Sciatic nerve (tissue), 2 donors: Measurements from ENCODE around the gene LYSMD4. TPM values are rescaled to one million over a fixed set of nuclear protein-coding genes. Genes with fewer than 3 reads are reported as not detected.
"Not testable (repeated sequence)": the region's sequence is repeated elsewhere in the genome, so short reads cannot be mapped to it uniquely, and the experiment has no call there.

ENCODE experiments used
- ATAC-seq: fragments of 200-7000 bp; cut with Tn5 transposase; one replicate; pipeline ENCODE4 v1.9.1; 2020; ENCODE audit warnings: mild to moderate bottlenecking, moderate library complexity
- DNase-seq: peaks from one replicate; pipeline ENCODE4 v3.0.0-alpha.2; 2020; ENCODE audit warnings: low spot score
- intact Hi-C: fragments of 100-400 bp; cut with DNase I; formaldehyde crosslinking; loops from one replicate; pipeline ENCODE4 v1.14.2; 2022
- total RNA-seq: library from RNA; stranded (reverse); fragmentation: NEBNext Ultra II Directional; extraction: Animal tissue kit (Norgen Biotek cat#: 25700); gene quantifications from one replicate; pipeline ENCODE4 v1.2.1, GENCODE V29; 2021
- donor health status: DM: no; HTN: no; CAD: no.
- donor health status: DM: no; HTN: no; CAD: no.

The LYSMD4 gene
- total RNA-seq = 16.0 TPM

GRCh38 chr15:99733268-99734039, at the start of gene LYSMD4:
LYSMD4 (minus strand) TSS chr15:99733437; CDS start chr15:99731999, 1,438 bp downstream.
- ATAC-seq = peak; percentile 99
- intact Hi-C loops = no loop called here
- peak; percentile 99 for DNase-seq

GRCh38 chr15:99782029-99782428, 48.8 kb upstream of the LYSMD4 start:
- DNase-seq, ATAC-seq, intact Hi-C loops: not testable (repeated sequence)

- intact Hi-C loops = no loop called here
- ATAC-seq = no peak
- DNase-seq = no peak
Measured at GRCh38 chr15:99777144-99777543, 43.9 kb upstream of the LYSMD4 start.

GRCh38 chr15:99764522-99764921, 31.3 kb upstream of the LYSMD4 start:
- ATAC-seq = no peak
- intact Hi-C loops = no loop called here
- DNase-seq = no peak

- no peak for ATAC-seq
- intact Hi-C loops = no loop called here
- no peak for DNase-seq
Measured at GRCh38 chr15:99763827-99764226, 30.6 kb upstream of the LYSMD4 start.

GRCh38 chr15:99762288-99762687, 29.1 kb upstream of the LYSMD4 start:
- intact Hi-C loops = no loop called here
- DNase-seq (no peak), ATAC-seq (no peak)

GRCh38 chr15:99755692-99756409, 22.6 kb upstream of the LYSMD4 start:
- peak; percentile 94 for ATAC-seq
- no peak for DNase-seq
- intact Hi-C loops = no loop called here

GRCh38 chr15:99753066-99753465, 19.8 kb upstream of the LYSMD4 start:
- ATAC-seq (no peak), DNase-seq (no peak)

GRCh38 chr15:99752556-99752955, 19.3 kb upstream of the LYSMD4 start:
- no peak for DNase-seq
- intact Hi-C loops = no loop called here
- no peak for ATAC-seq

More at GRCh38 chr15:99753066-99753465, 19.8 kb upstream of the LYSMD4 start:
- intact Hi-C loops = no loop called here

GRCh38 chr15:99750326-99750725, 17.1 kb upstream of the LYSMD4 start:
- ATAC-seq, intact Hi-C loops, DNase-seq: not testable (repeated sequence)

GRCh38 chr15:99749386-99749785, 16.1 kb upstream of the LYSMD4 start:
- ATAC-seq (no peak), DNase-seq (no peak)
- intact Hi-C loops = no loop called here

- ATAC-seq = no peak
- no peak for DNase-seq
- intact Hi-C loops = no loop called here
Measured at GRCh38 chr15:99745370-99746086, 12.3 kb upstream of the LYSMD4 start.

GRCh38 chr15:99744142-99744541, 10.9 kb upstream of the LYSMD4 start:
- DNase-seq = no peak
- ATAC-seq = no peak
- intact Hi-C loops = no loop called here

GRCh38 chr15:99741835-99742234, 8.6 kb upstream of the LYSMD4 start:
- ATAC-seq (no peak), DNase-seq (no peak)
- intact Hi-C loops = no loop called here

GRCh38 chr15:99738021-99738847, 5.0 kb upstream of the LYSMD4 start:
- ATAC-seq (no peak), DNase-seq (no peak)
- intact Hi-C loops = no loop called here

GRCh38 chr15:99736702-99737101, 3.5 kb upstream of the LYSMD4 start:
- DNase-seq = no peak
- ATAC-seq = no peak
- intact Hi-C loops = no loop called here

GRCh38 chr15:99735868-99736267, 2.6 kb upstream of the LYSMD4 start:
- intact Hi-C loops = no loop called here
- DNase-seq (no peak), ATAC-seq (no peak)

GRCh38 chr15:99734575-99734974, 1.3 kb upstream of the LYSMD4 start:
- intact Hi-C loops = no loop called here
- DNase-seq (no peak), ATAC-seq (no peak)

- DNase-seq, ATAC-seq, intact Hi-C loops: not testable (repeated sequence)
Measured at GRCh38 chr15:99734040-99734291, 729 bp upstream of the LYSMD4 start.
